Measurements from ENCODE around the gene BRME1.

The BRME1 gene

GRCh38 chr19:13848798-13849676 is 56.9 kb downstream of the BRME1 start:
- no peak overlapping the region for H3K4me3 ChIP-seq (ENCODE audit: low read depth, low read length)
- no peak for DNase-seq (ENCODE audit: low read depth)
- no peak for TF ChIP-seq CTCF (IDR thresholded peaks at IDR 0.05; ENCODE audit: low read depth, low read length, missing control alignments)
- in situ Hi-C loops (cut with HindIII; ENCODE audit: low sequenced_read_pairs) = no loop called here

GRCh38 chr19:13848340-13848677 is 57.6 kb downstream of the BRME1 start:
- no peak overlapping the region for H3K4me3 ChIP-seq (ENCODE audit: low read depth, low read length)
- in situ Hi-C loops (cut with HindIII; ENCODE audit: low sequenced_read_pairs) = no loop called here
- TF ChIP-seq CTCF (IDR thresholded peaks at IDR 0.05; ENCODE audit: low read depth, low read length, missing control alignments) = no peak
- DNase-seq (ENCODE audit: low read depth) = no peak

- in situ Hi-C loops (cut with HindIII; ENCODE audit: low sequenced_read_pairs) = no loop called here
- peak overlapping the region; percentile 37 for H3K4me3 ChIP-seq (ENCODE audit: low read depth, low read length)
- DNase-seq (ENCODE audit: low read depth) = peak; percentile 77
- peak; percentile 10 for TF ChIP-seq CTCF (IDR thresholded peaks at IDR 0.05; ENCODE audit: low read depth, low read length, missing control alignments)
Measured at GRCh38 chr19:13847407-13848339, 58.2 kb downstream of the BRME1 start.

GRCh38 chr19:13846557-13847406 is 59.1 kb downstream of the BRME1 start:
- in situ Hi-C loops (cut with HindIII; ENCODE audit: low sequenced_read_pairs) = no loop called here
- H3K4me3 ChIP-seq (ENCODE audit: low read depth, low read length) = peak overlapping the region; percentile 37
- DNase-seq (ENCODE audit: low read depth) = peak; percentile 80
- TF ChIP-seq CTCF (IDR thresholded peaks at IDR 0.05; ENCODE audit: low read depth, low read length, missing control alignments) = no peak

- H3K4me3 ChIP-seq (ENCODE audit: low read depth, low read length) = no peak overlapping the region
- no peak for DNase-seq (ENCODE audit: low read depth)
- no peak for TF ChIP-seq CTCF (IDR thresholded peaks at IDR 0.05; ENCODE audit: low read depth, low read length, missing control alignments)
- in situ Hi-C loops (cut with HindIII; ENCODE audit: low sequenced_read_pairs) = no loop called here
Measured at GRCh38 chr19:13844130-13844631, 61.7 kb downstream of the BRME1 start.
